Activated naive CD4-positive, alpha-beta T cell treated with anti-CD3 and anti-CD28 coated beads, Interleukin-2, amount 50 U/mL, for 24 hours (primary cell): Measurements from ENCODE around the gene COL9A3.

Experiments
- H3K27ac Mint-ChIP-seq: one replicate; pipeline ENCODE4 v1.8.0; 2021; ENCODE audit warnings: mild to moderate bottlenecking, mixed read lengths
- H3K27me3 Mint-ChIP-seq: one replicate; pipeline ENCODE4 v1.8.0; 2021; ENCODE audit warnings: mixed read lengths
- H3K36me3 Mint-ChIP-seq: one replicate; pipeline ENCODE4 v1.8.0; 2021; ENCODE audit warnings: mixed read lengths
- H3K4me1 Mint-ChIP-seq: one replicate; pipeline ENCODE4 v1.8.0; 2021; ENCODE audit warnings: mixed read lengths
- H3K4me3 Mint-ChIP-seq: one replicate; pipeline ENCODE4 v1.8.0; 2021; ENCODE audit warnings: mild to moderate bottlenecking, mixed read lengths
- H3K9me3 Mint-ChIP-seq: one replicate; pipeline ENCODE4 v1.8.0; 2021; ENCODE audit warnings: mixed read lengths

The COL9A3 gene

GRCh38 chr20:62821726-62822210 is 4.9 kb downstream of the COL9A3 start:
- no peaks in the 10 kb centered on the region for H3K9me3 Mint-ChIP-seq

DNA sequence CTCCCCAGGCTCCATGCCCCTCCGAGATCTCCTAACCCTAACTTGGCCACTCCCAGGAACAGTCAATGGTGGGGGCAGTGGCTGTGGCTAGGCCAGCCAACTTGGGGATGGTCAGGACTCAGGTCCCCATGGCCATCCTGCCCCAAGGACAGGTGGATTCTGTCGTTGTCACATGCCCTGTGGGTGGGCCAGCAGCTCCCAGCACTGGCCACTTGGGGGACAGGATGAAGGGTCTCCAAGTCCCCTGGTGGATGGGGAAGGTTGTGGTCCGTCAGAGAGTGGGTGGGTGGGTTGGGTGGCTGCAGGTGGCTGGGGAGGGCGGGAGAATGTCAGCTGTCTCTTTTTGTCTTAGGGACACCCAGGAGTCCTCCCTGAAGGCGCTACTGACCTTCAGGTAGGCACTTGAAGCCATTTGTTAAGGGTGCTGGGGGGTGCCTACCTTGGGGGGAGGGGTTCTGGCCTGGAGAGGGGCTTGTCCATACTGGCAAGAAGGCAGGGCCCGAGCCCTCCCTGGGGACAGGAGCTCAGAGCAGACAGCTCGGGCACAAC is 5.5 kb downstream of the COL9A3 start:
- H3K27me3 Mint-ChIP-seq = peaks cover 5% of the 10 kb centered on the region
- no peaks in the 10 kb centered on the region for H3K36me3 Mint-ChIP-seq
- H3K4me1 Mint-ChIP-seq = peaks cover 5% of the 10 kb centered on the region
- H3K27ac Mint-ChIP-seq = no peak overlapping the region
- no peaks in the 10 kb centered on the region for H3K9me3 Mint-ChIP-seq
- no peak overlapping the region for H3K4me3 Mint-ChIP-seq

More at GRCh38 chr20:62821726-62822210, 4.9 kb downstream of the COL9A3 start:
- Mint-ChIP-seq H3K36me3 (no peaks in the 10 kb centered on the region), H3K27ac (no peak overlapping the region), H3K27me3 (peaks cover 5% of the 10 kb centered on the region), H3K4me3 (no peak overlapping the region), H3K4me1 (peaks cover 5% of the 10 kb centered on the region)

GRCh38 chr20:62822788-62823651 is 6.2 kb downstream of the COL9A3 start:
- Mint-ChIP-seq H3K4me3 (peak overlapping the region; percentile 19), H3K36me3 (no peaks in the 10 kb centered on the region), H3K4me1 (peaks cover 5% of the 10 kb centered on the region), H3K27ac (no peak overlapping the region), H3K27me3 (peaks cover 3% of the 10 kb centered on the region), H3K9me3 (no peaks in the 10 kb centered on the region)

DNA sequence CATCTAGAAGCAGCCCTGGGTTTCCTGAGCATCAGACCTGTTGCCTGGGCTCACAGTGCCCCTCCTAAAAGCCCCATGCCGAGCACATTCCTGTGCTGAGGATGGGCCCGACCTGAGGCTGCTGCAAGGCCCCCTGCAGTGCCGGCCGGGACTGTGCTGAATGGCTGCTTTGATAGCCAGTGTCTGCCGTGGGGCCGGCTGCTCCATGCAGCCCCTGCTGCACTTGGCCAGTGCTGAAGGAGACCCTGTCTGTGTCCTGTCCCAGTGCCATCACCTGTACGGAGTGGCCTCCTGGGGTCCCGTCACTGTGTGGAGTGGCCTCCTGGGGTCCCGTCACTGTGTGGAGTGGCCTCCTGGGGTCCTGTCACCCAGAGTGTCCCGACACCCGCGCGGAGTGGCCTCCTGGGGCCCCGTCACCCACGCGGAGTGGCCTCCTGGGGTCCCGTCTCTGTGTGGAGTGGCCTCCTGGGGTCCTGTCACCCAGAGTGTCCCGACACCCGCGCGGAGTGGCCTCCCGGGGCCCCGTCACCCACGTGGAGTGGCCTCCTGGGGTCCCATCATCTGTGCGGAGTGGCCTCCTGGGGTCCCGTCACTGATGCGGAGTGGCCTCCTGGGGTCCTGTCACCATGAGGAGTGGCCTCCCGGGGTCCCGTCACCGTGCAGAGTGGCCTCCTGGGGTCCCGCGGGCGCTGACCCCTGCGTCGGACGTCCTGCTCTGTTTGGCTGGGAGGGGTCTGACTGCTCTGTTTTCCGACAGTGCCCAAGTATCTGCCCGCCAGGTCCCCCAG is 7.0 kb downstream of the COL9A3 start:
- Mint-ChIP-seq H3K9me3 (no peaks in the 10 kb centered on the region), H3K4me1 (peaks cover 5% of the 10 kb centered on the region), H3K27ac (no peak overlapping the region), H3K4me3 (no peak overlapping the region), H3K36me3 (no peaks in the 10 kb centered on the region), H3K27me3 (peaks cover 1% of the 10 kb centered on the region)

DNA sequence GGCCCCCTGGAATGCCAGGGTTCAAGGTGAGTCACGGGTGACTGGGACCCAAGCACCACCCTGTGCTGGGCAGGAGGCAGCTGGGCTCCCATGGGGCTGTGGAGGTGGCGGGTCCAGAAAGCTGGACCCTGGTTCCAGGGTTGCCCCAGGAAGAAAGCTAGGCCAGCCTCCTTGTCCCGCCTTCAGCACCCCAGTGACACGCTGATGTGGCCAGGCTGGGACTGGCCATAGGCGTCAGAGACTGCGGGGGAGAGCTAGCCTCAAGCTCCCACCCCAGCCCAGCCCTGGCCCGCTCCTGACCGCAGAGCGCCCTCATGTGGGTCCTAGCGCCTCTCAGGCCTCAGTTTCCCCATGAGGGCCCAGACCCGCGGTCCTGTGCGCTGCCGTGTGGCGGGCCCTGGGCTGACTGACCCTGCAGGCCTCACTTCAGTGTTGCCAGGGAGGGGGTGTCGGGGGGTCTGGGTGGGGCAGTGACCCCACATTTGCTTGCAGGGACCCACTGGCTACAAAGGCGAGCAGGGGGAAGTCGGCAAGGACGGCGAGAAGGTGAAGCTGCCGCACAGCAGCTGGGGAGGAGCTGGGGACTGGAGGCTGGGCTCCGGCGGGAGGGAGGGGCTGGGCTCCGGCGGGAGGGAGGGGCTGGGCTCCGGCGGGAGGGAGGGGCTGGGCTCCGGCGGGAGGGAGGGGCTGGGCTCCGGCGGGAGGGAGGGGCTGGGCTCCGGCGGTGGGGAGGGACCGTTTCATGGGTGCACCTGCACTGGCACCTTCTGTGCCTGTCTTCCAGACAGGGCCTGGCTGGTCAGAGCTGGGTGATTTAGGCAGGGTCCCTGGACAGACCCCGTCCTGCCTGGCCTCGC is 7.9 kb downstream of the COL9A3 start:
- no peak overlapping the region for H3K4me3 Mint-ChIP-seq
- H3K9me3 Mint-ChIP-seq = no peaks in the 10 kb centered on the region
- H3K27me3 Mint-ChIP-seq = peaks cover 1% of the 10 kb centered on the region
- H3K27ac Mint-ChIP-seq = no peak overlapping the region
- H3K36me3 Mint-ChIP-seq = no peaks in the 10 kb centered on the region
- peaks cover 5% of the 10 kb centered on the region for H3K4me1 Mint-ChIP-seq

DNA sequence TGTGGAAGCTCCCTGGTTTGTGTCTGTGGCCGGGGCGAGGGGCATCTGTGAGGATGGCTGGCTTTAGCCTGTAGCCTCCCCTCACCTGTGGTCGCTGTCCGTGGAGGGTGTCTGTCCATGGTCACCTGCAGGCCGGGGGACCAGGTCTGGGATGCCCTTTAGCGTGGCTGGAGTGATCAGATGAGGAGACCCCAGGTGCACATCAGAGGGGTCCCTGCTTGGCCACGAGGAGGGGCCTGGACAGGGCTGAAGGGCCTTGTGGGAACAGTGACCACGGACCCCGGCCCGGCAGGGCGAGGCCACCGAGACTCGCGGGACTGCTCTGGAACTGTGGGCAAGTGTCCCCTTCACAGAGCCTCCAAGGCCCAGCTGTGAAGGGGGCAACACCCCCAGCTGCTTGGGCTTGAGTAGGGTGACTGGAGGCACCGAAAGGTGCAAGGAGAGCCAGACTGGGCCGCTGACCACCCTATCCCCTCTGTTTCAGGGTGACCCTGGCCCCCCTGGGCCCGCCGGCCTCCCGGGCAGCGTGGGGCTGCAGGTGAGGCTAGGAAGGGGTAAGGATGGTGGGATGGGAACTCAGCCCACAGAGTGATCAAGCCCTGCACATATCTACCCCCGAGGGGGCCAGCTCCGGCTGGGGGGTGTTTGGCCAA is 8.6 kb downstream of the COL9A3 start:
- H3K4me3 Mint-ChIP-seq = no peak overlapping the region
- H3K27ac Mint-ChIP-seq = no peak overlapping the region
- peaks cover 5% of the 10 kb centered on the region for H3K4me1 Mint-ChIP-seq
- no peaks in the 10 kb centered on the region for H3K9me3 Mint-ChIP-seq
- H3K27me3 Mint-ChIP-seq = no peaks in the 10 kb centered on the region
- H3K36me3 Mint-ChIP-seq = no peaks in the 10 kb centered on the region

DNA sequence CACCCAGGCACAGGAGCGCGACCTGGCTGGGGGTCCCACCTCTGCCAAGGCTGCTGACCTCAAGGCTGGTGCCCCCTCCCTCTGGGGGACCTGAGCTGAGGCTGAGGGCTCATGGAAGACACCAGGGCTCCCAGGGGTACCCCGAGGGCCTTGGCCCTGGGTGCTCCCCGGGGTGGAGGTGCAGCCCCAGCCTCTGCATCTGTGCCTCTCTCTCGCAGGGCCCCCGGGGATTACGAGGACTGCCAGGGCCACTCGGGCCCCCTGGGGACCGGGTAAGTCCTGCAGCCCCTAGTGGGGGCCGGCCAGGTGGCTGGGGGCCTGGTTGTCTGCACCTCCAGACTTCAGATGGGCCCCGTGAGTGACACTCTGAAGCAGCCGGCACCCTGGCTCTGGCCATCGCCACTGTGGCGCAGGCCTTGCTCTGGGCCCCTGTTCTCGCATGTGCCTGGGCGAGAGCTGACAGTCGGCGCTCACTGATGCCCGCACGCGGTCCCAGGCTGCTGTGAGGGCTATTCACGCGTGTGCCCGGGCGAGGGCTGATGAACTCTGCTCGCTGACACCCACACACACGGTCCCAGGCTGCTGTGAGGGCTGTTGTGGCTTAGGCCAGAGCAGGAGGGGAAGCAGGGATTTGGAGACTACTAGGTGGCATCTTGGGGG is 9.3 kb downstream of the COL9A3 start:
- Mint-ChIP-seq H3K4me1 (peaks cover 5% of the 10 kb centered on the region), H3K27me3 (no peaks in the 10 kb centered on the region), H3K9me3 (no peaks in the 10 kb centered on the region), H3K36me3 (no peaks in the 10 kb centered on the region), H3K4me3 (no peak overlapping the region), H3K27ac (no peak overlapping the region)

- Mint-ChIP-seq H3K4me3 (no peak overlapping the region), H3K36me3 (no peaks in the 10 kb centered on the region), H3K4me1 (peaks cover 7% of the 10 kb centered on the region), H3K27me3 (no peaks in the 10 kb centered on the region), H3K27ac (no peak overlapping the region), H3K9me3 (no peaks in the 10 kb centered on the region)
Measured at GRCh38 chr20:62826646-62827310, 9.9 kb downstream of the COL9A3 start.

GRCh38 chr20:62827311-62828038 is 10.6 kb downstream of the COL9A3 start:
- H3K36me3 Mint-ChIP-seq = no peaks in the 10 kb centered on the region
- no peaks in the 10 kb centered on the region for H3K27me3 Mint-ChIP-seq
- no peak overlapping the region for H3K4me3 Mint-ChIP-seq
- no peak overlapping the region for H3K27ac Mint-ChIP-seq
- peaks cover 8% of the 10 kb centered on the region for H3K4me1 Mint-ChIP-seq
- no peaks in the 10 kb centered on the region for H3K9me3 Mint-ChIP-seq

DNA sequence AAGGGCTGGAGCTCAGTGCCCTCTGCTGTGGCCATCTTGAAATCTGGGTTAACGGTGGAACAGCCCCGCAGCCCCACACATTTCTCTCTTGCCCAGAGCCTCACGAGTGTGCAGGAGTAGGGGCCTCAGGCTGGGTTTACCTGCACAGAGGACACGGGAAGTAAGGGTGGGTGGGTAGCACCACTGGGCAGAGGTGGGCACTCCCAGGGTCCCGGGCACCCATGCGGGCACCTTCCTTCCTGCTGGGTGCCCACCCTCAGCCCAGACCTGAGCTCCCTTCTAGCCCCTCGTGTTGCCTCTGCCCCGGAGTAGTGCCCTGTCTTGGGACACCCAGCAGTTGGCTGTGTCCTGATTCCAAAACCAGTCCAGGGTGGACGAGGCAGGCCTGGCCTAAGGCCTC is 11.2 kb downstream of the COL9A3 start:
- Mint-ChIP-seq H3K27ac (no peak overlapping the region), H3K4me1 (peaks cover 4% of the 10 kb centered on the region), H3K9me3 (no peaks in the 10 kb centered on the region), H3K4me3 (no peak overlapping the region), H3K36me3 (no peaks in the 10 kb centered on the region), H3K27me3 (no peaks in the 10 kb centered on the region)

DNA sequence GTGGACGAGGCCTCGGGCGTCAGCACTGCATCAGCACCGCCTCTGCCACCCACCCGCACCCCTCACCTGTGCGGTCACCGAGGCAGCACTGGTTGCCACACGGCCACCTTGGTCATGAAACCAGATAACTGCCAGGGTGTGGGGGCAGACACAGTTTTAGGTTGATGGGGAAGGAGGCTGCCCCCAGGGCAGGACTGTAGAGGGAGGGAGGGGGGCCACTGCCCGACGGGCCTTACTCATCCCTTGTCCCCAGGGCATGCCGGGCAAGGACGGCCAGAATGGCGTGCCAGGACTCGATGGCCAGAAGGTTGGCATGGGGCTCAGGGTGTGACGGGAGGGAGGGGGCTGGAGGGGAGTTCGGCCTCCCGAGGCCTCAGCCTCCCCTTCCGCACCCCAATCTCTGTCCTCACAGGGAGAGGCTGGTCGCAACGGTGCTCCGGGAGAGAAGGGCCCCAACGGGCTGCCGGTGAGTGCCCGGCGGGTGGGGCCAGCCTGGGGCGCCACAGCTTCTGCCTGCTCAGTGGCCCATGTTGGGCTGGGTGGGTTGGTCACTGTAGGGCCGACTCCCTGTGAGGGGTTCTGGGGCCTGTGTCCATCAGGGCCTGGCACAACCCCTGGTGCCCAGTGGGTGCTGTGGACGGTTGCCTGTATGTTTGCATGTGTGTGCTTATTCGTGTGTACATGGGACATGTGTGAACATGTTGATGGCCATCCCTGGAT is 11.8 kb downstream of the COL9A3 start:
- H3K27me3 Mint-ChIP-seq = no peaks in the 10 kb centered on the region
- H3K9me3 Mint-ChIP-seq = no peaks in the 10 kb centered on the region
- H3K27ac Mint-ChIP-seq = no peak overlapping the region
- no peaks in the 10 kb centered on the region for H3K36me3 Mint-ChIP-seq
- peaks cover 3% of the 10 kb centered on the region for H3K4me1 Mint-ChIP-seq
- no peak overlapping the region for H3K4me3 Mint-ChIP-seq

- Mint-ChIP-seq H3K27me3 (no peaks in the 10 kb centered on the region), H3K27ac (no peak overlapping the region), H3K36me3 (no peaks in the 10 kb centered on the region), H3K9me3 (no peaks in the 10 kb centered on the region), H3K4me1 (peaks cover 3% of the 10 kb centered on the region), H3K4me3 (no peak overlapping the region)
Measured at GRCh38 chr20:62829231-62830230, 12.7 kb downstream of the COL9A3 start.
